Measurements from ENCODE around the gene MBNL1.
"Not testable (repeated sequence)": the region's sequence is repeated elsewhere in the genome, so short reads cannot be mapped to it uniquely, and the experiment has no call there.

Gene MBNL1

GRCh38 chr3:152321955-152322377, 53.2 kb downstream of the MBNL1 start:
- no peak for DNase-seq

GRCh38 chr3:152322756-152323155, 54.0 kb downstream of the MBNL1 start:
- no peak for DNase-seq

DNA sequence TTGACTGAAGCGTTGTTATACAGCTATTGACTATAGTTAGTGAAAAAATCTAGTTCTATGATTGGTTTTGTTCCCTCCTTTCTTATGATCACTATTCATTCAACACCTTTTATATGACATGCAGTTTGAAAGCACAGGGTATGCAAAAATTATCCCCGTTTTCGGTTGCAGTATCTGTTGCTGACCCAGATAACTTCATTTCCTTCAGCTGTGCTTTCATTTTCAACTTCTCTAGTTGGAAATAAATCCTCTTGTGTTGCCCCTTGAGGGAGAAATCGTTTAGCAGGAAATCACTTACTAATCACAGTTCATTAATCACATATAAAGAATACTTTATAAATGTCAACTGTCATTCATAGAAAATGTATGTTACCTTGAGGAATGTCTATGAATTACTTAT, 55.1 kb downstream of the MBNL1 start:
- DNase-seq: no peak

- no peak for DNase-seq
Measured at GRCh38 chr3:152325136-152325535, 56.4 kb downstream of the MBNL1 start.

DNA sequence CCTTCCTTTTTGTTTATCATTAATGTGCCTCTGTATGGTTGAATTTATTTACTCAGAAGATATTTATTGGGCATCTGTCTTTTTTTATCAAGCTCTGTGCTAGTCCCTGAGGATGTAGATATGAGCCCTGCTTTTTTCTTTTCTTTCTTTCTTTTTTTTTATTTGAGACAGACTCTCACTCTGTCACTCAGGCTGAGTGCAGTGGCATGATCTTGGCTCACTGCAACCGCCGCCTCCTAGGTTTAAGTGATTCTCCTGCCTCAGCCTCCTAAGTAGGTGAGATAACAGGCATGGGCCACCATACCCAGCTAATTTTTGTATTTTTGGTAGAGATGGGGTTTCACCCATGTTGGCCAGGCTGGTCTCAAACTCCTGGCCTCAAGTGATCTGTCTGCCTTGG, 58.5 kb downstream of the MBNL1 start:
- DNase-seq: no peak

DNA sequence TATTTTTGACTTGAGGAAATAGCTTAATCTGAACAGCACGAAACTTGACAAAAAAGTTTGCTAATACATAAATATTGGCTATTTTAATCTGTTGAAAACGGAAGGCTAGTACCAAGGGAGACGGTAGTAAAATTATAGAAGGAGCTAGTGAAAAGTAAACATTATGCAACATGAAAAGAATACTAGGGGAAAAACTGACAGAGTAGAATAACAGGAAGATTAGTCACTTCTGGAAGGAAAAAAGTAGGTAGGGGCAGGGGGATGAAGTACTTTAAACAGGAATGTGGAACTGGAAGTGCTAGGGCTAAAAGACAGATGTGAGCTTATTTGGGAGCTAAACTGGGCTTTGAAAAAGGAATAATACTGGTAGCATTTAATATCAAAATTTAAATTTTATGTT, 60.1 kb downstream of the MBNL1 start:
- DNase-seq: no peak

GRCh38 chr3:152330559-152330958, 61.8 kb downstream of the MBNL1 start:
- no peak for DNase-seq

GRCh38 chr3:152331018-152331541, 62.4 kb downstream of the MBNL1 start:
- no peak for DNase-seq

DNA sequence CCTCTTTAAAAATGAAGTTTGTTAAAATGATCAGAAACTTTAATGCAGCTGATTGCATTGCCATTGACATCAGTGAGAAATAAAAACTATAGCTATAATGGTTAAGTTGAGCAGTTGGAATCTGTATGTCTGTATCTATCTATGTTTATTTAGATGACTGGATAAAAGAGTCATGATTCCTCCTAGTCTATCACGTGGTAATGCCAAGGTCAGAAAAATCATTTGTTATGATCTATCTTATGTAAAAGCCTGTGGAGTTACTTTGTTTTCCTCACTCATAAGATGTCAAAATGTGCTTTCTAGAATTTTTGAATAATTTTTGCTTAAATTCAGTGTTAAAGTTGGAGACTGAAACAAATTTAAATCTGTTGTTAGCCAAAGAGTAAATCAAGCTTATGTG, 63.3 kb downstream of the MBNL1 start:
- DNase-seq: no peak

DNA sequence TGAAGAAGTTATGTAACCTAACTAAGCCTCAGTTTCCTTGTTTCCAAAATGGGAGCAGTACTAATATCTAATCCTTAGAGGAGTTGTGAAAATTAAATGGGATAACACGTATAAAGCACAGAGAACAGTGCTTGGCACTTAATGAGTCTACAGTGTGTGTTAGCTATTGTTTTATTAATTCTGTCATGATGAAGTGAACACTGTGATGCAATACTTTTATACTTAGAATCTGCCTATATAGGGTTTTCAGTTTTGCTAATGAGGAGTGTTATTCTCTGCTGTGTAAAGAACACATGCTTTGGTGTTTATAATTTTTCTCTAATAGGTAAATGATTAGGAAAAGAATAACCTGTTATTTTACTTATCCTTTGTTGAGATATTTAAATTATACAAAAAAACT, 65.2 kb downstream of the MBNL1 start:
- no peak for DNase-seq

- no peak for DNase-seq
Measured at GRCh38 chr3:152334761-152335160, 66.0 kb downstream of the MBNL1 start.

DNA sequence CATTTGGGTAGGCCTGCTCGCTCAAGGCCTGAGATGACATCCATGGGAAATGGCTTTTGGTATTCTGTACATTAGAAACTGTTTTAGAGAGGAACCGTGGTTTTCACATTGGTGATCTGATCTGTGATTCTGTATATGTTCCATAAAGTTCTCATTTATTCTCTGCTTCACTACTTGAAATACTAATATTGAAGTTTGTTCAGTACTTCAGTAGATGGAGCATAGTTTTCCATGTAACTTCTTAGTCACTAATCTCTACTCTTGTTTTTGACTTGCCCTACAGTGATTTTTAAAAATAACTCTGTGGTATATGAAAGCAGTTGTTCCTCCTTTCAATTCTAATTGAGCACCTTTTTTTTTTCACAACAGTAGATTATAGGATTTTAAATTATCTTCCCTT, 66.5 kb downstream of the MBNL1 start:
- no peak for DNase-seq

DNA sequence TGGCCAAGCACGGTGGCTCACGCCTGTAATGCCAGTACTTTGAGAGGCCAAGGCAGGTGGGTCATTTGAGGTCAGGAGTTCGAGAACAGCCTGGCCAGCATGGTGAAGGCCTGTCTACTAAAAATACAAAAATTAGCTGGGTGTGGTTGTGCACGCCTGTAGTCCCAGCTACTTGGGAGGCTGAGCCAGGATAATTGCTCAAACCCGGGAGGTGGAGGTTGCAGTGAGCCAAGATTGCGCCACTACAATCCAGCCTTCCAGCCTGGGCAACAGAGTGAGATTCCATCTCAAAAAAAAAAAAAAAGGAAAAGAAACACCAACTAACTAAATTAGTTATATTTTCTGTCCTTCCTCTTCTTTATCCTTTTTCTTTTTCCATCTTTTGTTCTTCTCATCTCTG, 68.6 kb downstream of the MBNL1 start:
- not testable (repeated sequence) for DNase-seq

GRCh38 chr3:152338159-152338720, 69.5 kb downstream of the MBNL1 start:
- DNase-seq: peak; percentile 21

DNA sequence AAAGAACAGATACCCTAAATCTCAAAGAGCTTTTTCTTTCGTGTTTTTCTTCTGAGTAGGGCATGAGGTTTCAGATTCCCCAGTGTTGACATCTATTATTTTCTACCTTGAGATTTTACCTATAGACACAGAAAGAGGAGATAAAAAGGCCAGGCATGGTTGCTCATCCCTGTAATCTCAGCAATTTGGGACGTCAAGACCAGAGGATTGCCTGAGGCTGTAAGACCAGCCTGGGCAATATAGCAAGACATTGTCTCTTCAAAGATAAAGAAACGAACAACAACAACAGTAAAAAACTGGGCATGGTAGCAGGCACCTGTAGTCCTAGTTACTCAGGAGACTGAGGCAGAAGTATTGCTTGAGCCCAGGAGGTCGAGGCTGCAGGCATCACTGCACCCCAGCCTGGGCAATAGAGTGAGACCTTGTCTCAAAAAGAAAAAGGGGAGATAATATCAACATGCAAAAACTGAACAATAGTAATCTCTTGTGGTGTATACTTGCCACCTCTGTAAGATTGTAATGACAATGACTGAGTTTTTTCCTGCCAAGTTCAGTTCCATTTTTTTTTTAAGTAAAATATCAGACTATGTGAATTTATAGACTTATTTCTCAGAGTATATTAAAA, 71.3 kb downstream of the MBNL1 start:
- no peak for DNase-seq

DNA sequence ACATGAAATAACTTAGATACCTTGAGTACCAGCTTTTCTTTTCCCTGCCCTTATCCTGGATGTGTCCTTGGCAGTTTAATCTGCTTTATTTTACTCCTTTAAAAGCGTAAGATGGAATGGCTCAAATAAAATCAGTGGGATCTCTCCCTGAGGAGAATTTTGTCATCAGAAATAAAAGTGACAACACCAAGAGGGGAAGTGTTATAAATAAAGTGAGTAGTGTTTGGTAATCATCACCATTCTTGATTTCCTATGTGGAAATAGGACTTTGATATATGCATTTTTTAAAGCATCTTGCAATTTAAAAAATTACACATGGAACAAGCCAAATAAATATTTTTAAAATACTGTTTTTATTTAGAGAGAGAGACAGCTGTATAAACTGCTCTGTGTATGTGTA, 76.5 kb downstream of the MBNL1 start:
- DNase-seq: no peak

GRCh38 chr3:152346058-152346457, 77.3 kb downstream of the MBNL1 start:
- DNase-seq: peak; percentile 22

- DNase-seq: no peak
Measured at GRCh38 chr3:152346740-152347139, 78.0 kb downstream of the MBNL1 start.

DNA sequence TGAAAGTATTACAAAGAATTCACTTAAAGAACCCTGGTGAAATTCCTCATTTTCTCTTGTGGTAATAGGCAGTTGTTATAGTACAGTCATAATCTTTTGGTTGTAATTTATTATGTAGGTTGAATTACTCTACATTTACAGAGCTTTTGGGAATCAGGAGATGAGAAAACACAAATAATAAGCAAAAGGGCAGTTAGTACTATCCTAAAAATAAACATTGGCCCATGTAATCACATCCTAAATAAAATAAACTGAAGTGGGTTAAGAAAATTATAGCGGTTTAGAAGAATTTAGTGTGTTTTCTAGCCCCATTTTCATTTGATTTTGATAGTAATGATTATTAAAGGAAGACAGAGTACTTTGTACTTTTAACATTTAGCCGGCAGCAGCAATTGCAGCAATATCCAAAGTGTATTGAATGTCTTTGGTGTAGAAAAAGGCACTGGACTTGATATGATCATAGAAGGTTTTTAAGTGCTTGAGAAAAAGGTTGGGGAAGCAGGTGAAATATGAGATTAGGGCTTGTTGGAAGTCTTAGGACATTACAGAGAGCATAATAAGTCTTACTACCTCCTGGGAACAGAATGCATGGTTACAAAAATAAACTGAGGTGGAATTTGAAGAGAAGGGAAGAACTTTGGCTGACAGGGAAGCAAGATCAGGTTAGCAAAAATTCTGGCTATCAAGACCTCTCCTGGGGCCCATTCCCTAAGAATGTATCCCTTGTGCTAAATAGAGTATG, 79.9 kb downstream of the MBNL1 start:
- no peak for DNase-seq

DNA sequence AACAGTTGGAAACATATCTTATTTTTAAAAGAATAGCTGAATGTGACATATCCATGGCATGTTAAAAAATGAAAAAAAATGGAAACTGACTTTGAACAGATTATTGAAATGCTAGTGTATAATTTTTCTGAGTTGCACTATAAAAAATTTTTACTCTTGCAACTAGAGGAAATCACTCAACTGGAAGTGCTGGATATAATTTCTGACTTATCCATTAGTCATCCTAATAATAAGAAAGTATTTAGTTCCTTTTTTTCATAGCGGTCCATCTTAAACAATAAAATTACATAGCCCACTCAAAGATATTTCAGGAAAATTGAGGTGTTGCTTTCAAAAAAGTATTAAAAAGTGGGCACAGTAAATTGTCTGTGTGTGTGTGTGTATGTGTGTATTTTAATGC, 80.7 kb downstream of the MBNL1 start:
- no peak for DNase-seq

- DNase-seq: no peak
Measured at GRCh38 chr3:152350139-152350538, 81.4 kb downstream of the MBNL1 start.

GRCh38 chr3:152350776-152351175, 82.0 kb downstream of the MBNL1 start:
- DNase-seq: no peak

DNA sequence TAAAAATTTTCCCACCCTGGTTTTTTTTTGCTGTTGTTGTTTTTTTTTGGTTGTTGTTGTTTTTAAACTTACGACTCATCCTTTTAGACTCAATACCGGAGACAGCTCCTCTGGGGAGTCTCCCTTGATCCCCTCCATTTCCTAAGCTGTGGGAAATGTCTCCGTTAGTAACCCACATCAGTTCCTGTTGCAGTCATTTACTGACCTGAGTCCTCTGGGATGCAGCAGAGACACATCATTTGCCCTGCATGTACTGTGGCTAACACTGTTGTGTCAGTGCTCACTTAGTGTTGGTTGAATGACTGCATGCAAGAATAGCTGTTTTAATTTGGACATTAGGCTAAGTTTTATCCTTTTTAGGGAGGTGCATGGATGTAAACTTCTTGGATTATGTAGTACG, 83.8 kb downstream of the MBNL1 start:
- DNase-seq: no peak

DNA sequence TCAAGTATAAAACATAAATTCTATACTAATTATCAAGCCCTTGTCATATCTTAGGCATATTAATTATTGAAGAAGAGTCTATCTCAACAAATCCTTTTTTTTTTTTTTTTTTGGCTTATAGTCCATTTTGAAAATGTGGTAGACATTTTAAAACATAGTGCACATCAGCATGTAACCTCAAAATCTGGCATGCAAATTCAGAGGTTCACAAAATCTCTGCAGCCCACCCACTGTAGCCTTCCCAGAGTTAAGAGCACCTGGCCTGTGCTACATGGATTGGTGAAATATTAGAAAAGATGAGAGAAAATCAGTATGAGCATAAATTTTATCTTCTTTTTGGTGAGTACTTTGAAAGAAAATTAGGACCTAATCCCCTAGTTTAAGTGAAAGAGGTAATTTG, 84.8 kb downstream of the MBNL1 start:
- DNase-seq: no peak

All from NCI-H82 (cell line).